Dermis blood vessel endothelial cell (primary cell): ENCODE data around the gene NLRP10. TPM values are rescaled to one million over a fixed set of nuclear protein-coding genes. Genes with fewer than 3 reads are reported as not detected.

ENCODE experiments used
- DNase-seq: peaks from one replicate; pipeline ENCODE4 v3.0.0; 2010
- total RNA-seq: library from RNA; depleted of rRNA; stranded (reverse); fragments of >200 nt; gene quantifications from 2 replicates; pipeline ENCODE4 v1.2.3, GENCODE V29; 2014

NLRP10 gene
- total RNA-seq, 1 donor from 2014 or later = under 0.01 TPM

- DNase-seq = no peak
These were observed 6.6 kb upstream of the NLRP10 start for GRCh38 chr11:7971846-7972245.

- no peak for DNase-seq
These were observed 4.8 kb upstream of the NLRP10 start for GRCh38 chr11:7969756-7970646.

GRCh38 chr11:7968686-7969085, 3.4 kb upstream of the NLRP10 start:
- no peak for DNase-seq

- DNase-seq = no peak
These were observed 2.6 kb upstream of the NLRP10 start for GRCh38 chr11:7967826-7968225.

- no peak for DNase-seq
These were observed 1.9 kb upstream of the NLRP10 start for GRCh38 chr11:7967097-7967496.

GRCh38 chr11:7964873-7965272, 374 bp downstream of the NLRP10 start:
- DNase-seq = no peak

GRCh38 chr11:7964261-7964660, 986 bp downstream of the NLRP10 start:
- DNase-seq = no peak

- no peak for DNase-seq
These were observed 10.1 kb downstream of the NLRP10 start for GRCh38 chr11:7955191-7955590.

GRCh38 chr11:7949934-7950333, 15.3 kb downstream of the NLRP10 start:
- no peak for DNase-seq

- DNase-seq = no peak
These were observed 21.1 kb downstream of the NLRP10 start for GRCh38 chr11:7944123-7944522.

- DNase-seq = no peak
These were observed 23.6 kb downstream of the NLRP10 start, which contains the start of gene OR10A3 for GRCh38 chr11:7941608-7942007. Gene OR10A3 (minus strand): TSS chr11:7941708. CDS start chr11:7939520, 2,188 bp downstream.

GRCh38 chr11:7941146-7941545, 24.1 kb downstream of the NLRP10 start:
- no peak for DNase-seq

- DNase-seq = no peak
These were observed 28.6 kb downstream of the NLRP10 start for GRCh38 chr11:7936615-7937014.

- DNase-seq = no peak
These were observed 34.1 kb downstream of the NLRP10 start, which contains the start of gene OR10A6 for GRCh38 chr11:7931168-7931567. Gene OR10A6 (minus strand): TSS chr11:7931268. CDS start chr11:7928662, 2,606 bp downstream.

GRCh38 chr11:7927635-7928034, 37.6 kb downstream of the NLRP10 start:
- DNase-seq = no peak

GRCh38 chr11:7924536-7924935, 40.7 kb downstream of the NLRP10 start:
- DNase-seq = no peak

- DNase-seq = peak; percentile 5
These were observed 47.1 kb downstream of the NLRP10 start for GRCh38 chr11:7918141-7918540.

Other genes starting within 250 kb of the NLRP10 start
- gene OR5P2, start 168.5 kb downstream of the NLRP10 start, total RNA-seq = not detected in 2 replicates
- not detected in 2 replicates for gene OR5P3, start 134.6 kb downstream of the NLRP10 start, total RNA-seq
- gene OR10A6, start 34.2 kb downstream of the NLRP10 start, total RNA-seq = not detected in 2 replicates
- gene OR10A3, start 23.7 kb downstream of the NLRP10 start, total RNA-seq = not detected in 2 replicates
- 240 and 255 TPM in 2 replicates for gene EIF3F, start 21.9 kb upstream of the NLRP10 start, total RNA-seq
- 1.4 and 1.6 TPM in 2 replicates for gene TUB, start 115.8 kb upstream of the NLRP10 start, total RNA-seq
- gene RIC3, start 203.6 kb upstream of the NLRP10 start, total RNA-seq = not detected in 2 replicates